IMR-90 (cell line): ENCODE measurements around the gene COL13A1. TPM values are rescaled to one million over a fixed set of nuclear protein-coding genes. Genes with fewer than 3 reads are reported as not detected.

ENCODE experiments used
- ATAC-seq: fragments of 200-7000 bp; cut with Tn5 transposase; 2 replicates; pipeline ENCODE4 v1.9.1; 2020; ENCODE audit warnings: low read depth, mild to moderate bottlenecking, moderate library complexity
- BruUV-seq: library from RNA; stranded (reverse); fragments of 400-500 nt; replicated peaks from 2 replicates; lab custom pipeline; 2021; lab: Mats Ljungman, UMichigan
- CTCF ChIA-PET: fragments of 300-600 bp; formaldehyde crosslinking; extraction: SDS; loops from one replicate; lab custom pipeline; 2021; ENCODE audit warnings: antibody characterized with exemption; lab: Yijun Ruan, JAX
- POLR2A ChIA-PET: fragments of 300-600 bp; sonication (Branson Sonifier 250); formaldehyde crosslinking; loops from one replicate; lab custom pipeline; 2022; ENCODE audit warnings: antibody characterized with exemption; ENCODE audit not compliant: unreplicated experiment; lab: Charles Lee
- DNase-seq: peaks from one replicate; pipeline ENCODE4 v3.0.0; 2013
- H2AFZ ChIP-seq: replicated peaks from 2 replicates; pipeline ENCODE3; 2013; ENCODE audit warnings: low read length, mild to moderate bottlenecking; ENCODE audit not compliant: poor library complexity
- H2AK5ac ChIP-seq: 2 replicates; pipeline ENCODE4 v1.6.1; 2013; ENCODE audit warnings: low read depth, low read length, inconsistent platforms
- H2AK9ac ChIP-seq: replicated peaks from 2 replicates; pipeline ENCODE3; 2013; ENCODE audit warnings: mild to moderate bottlenecking, low read depth, low read length, moderate library complexity; ENCODE audit not compliant: poor library complexity
- H2BK120ac ChIP-seq: 2 replicates; pipeline ENCODE4 v1.6.1; 2013; ENCODE audit warnings: low read depth, low read length, inconsistent platforms
- H2BK15ac ChIP-seq: 3 replicates; pipeline ENCODE4 v1.6.1; 2013; ENCODE audit warnings: low read depth, low read length, inconsistent platforms
- H2BK20ac ChIP-seq: 2 replicates; pipeline ENCODE4 v1.6.1; 2013; ENCODE audit warnings: low read depth, mild to moderate bottlenecking, inconsistent platforms, low read length, moderate library complexity
- H2BK5ac ChIP-seq: 2 replicates; pipeline ENCODE4 v1.6.1; 2013; ENCODE audit warnings: mild to moderate bottlenecking, low read depth, low read length, inconsistent platforms; ENCODE audit not compliant: poor library complexity, severe bottlenecking
- H3K14ac ChIP-seq: replicated peaks from 2 replicates; pipeline ENCODE4 v1.6.1; 2013; ENCODE audit warnings: low read depth, low read length, inconsistent platforms
- H3K18ac ChIP-seq: 2 replicates; pipeline ENCODE4 v1.6.1; 2013; ENCODE audit warnings: low read depth, low read length, control low read depth
- H3K23ac ChIP-seq: 2 replicates; pipeline ENCODE4 v1.6.1; 2013; ENCODE audit warnings: low read depth, low read length, inconsistent platforms
- H3K27ac ChIP-seq: 2 replicates; pipeline ENCODE4 v1.5.1; 2013; ENCODE audit warnings: mild to moderate bottlenecking, control low read depth, low read length; ENCODE audit not compliant: insufficient read depth
- H3K27me3 ChIP-seq: 2 replicates; pipeline ENCODE4 v1.6.1; 2013; ENCODE audit warnings: low read length; ENCODE audit not compliant: control insufficient read depth, insufficient read depth
- H3K36me3 ChIP-seq: 2 replicates; pipeline ENCODE4 v1.6.1; 2013; ENCODE audit warnings: low read length, mixed read lengths; ENCODE audit not compliant: control insufficient read depth, insufficient read depth
- H3K4ac ChIP-seq: 2 replicates; pipeline ENCODE4 v1.6.1; 2013; ENCODE audit warnings: low read depth, low read length, inconsistent platforms
- H3K4me1 ChIP-seq: 2 replicates; pipeline ENCODE4 v1.6.1; 2013; ENCODE audit warnings: low read length, mixed read lengths; ENCODE audit not compliant: control insufficient read depth, insufficient read depth
- H3K4me2 ChIP-seq: 2 replicates; pipeline ENCODE4 v1.6.1; 2013; ENCODE audit warnings: low read depth, mild to moderate bottlenecking, control low read depth, low read length, moderate library complexity
- H3K4me3 ChIP-seq: 2 replicates; pipeline ENCODE4 v1.5.1; 2013; ENCODE audit warnings: low read depth, mild to moderate bottlenecking, control low read depth, low read length, moderate library complexity; ENCODE audit not compliant: insufficient read depth
- H3K56ac ChIP-seq: 2 replicates; pipeline ENCODE4 v1.6.1; 2013; ENCODE audit warnings: low read length, inconsistent platforms; ENCODE audit not compliant: insufficient read depth; ENCODE audit errors: extremely low read depth
- H3K79me1 ChIP-seq, 2 experiments: 2 replicates each; pipeline ENCODE4 v1.6.1; 2013; ENCODE audit warnings: low read length in 2 of 2, inconsistent platforms in 1 of 2, low read depth in 1 of 2
- H3K9ac ChIP-seq: 2 replicates; pipeline ENCODE4 v1.6.1; 2013; ENCODE audit warnings: low read depth, low read length, control low read depth
- H3K9me1 ChIP-seq: 2 replicates; pipeline ENCODE4 v1.6.1; 2013; ENCODE audit warnings: low read length, inconsistent platforms; ENCODE audit not compliant: insufficient read depth
- H3K9me3 ChIP-seq: 2 replicates; pipeline ENCODE4 v1.6.1; 2013; ENCODE audit warnings: low read length; ENCODE audit not compliant: control insufficient read depth, insufficient read depth
- H4K20me1 ChIP-seq: 2 replicates; pipeline ENCODE4 v1.6.1; 2013; ENCODE audit warnings: low read length, inconsistent platforms; ENCODE audit not compliant: insufficient read depth
- H4K5ac ChIP-seq: 2 replicates; pipeline ENCODE4 v1.6.1; 2013; ENCODE audit warnings: mild to moderate bottlenecking, low read depth, low read length, control low read depth
- H4K8ac ChIP-seq, 2 experiments: 2 replicates each; pipeline ENCODE4 v1.6.1; 2013; ENCODE audit warnings: low read depth in 2 of 2, low read length in 2 of 2, control low read depth in 1 of 2, inconsistent platforms in 1 of 2
- H4K91ac ChIP-seq: 2 replicates; pipeline ENCODE4 v1.6.1; 2013; ENCODE audit warnings: low read depth, low read length, inconsistent platforms; ENCODE audit not compliant: insufficient read depth
- CHD1 ChIP-seq: IDR thresholded peaks from 2 replicates; pipeline ENCODE4 v1.6.1; 2012; ENCODE audit warnings: low read depth, low read length, improper control_type of control experiment
- CTCF ChIP-seq: conservative IDR thresholded peaks from 2 replicates; pipeline ENCODE4 v1.5.1; 2012; ENCODE audit warnings: mild to moderate bottlenecking, low read depth, low read length, improper control_type of control experiment
- ELK1 ChIP-seq: fragments of 150-350 bp; IDR thresholded peaks from 2 replicates; pipeline ENCODE4 v1.6.1; 2016; ENCODE audit warnings: low read depth, mild to moderate bottlenecking, low read length, moderate library complexity, borderline replicate concordance
- FOS ChIP-seq: fragments of 150-350 bp; IDR thresholded peaks from 2 replicates; pipeline ENCODE4 v1.6.1; 2016; ENCODE audit warnings: low read depth, low read length
- MAFK ChIP-seq: IDR thresholded peaks from 2 replicates; pipeline ENCODE4 v1.6.1; 2012; ENCODE audit warnings: low read depth, low read length, improper control_type of control experiment
- MAZ ChIP-seq: IDR thresholded peaks from 2 replicates; pipeline ENCODE4 v1.6.1; 2012; ENCODE audit warnings: low read depth, mild to moderate bottlenecking, low read length, improper control_type of control experiment, moderate library complexity, borderline replicate concordance
- MXI1 ChIP-seq: IDR thresholded peaks from 2 replicates; pipeline ENCODE4 v1.6.1; 2012; ENCODE audit warnings: low read depth, mild to moderate bottlenecking, low read length, moderate library complexity, borderline replicate concordance
- NFE2L2 ChIP-seq: fragments of 150-350 bp; IDR thresholded peaks from 2 replicates; pipeline ENCODE4 v1.6.1; 2016; ENCODE audit warnings: low read depth, mild to moderate bottlenecking, low read length
- POLR2A ChIP-seq: IDR thresholded peaks from 2 replicates; pipeline ENCODE4 v1.6.1; 2012; ENCODE audit warnings: mild to moderate bottlenecking, low read depth, low read length
- RAD21 ChIP-seq: IDR thresholded peaks from 2 replicates; pipeline ENCODE4 v1.6.1; 2012; ENCODE audit warnings: low read length, improper control_type of control experiment
- RCOR1 ChIP-seq: IDR thresholded peaks from 2 replicates; pipeline ENCODE4 v1.6.1; 2012; ENCODE audit warnings: mild to moderate bottlenecking, low read length, improper control_type of control experiment; ENCODE audit not compliant: insufficient replicate concordance
- RFX5 ChIP-seq: IDR thresholded peaks from 2 replicates; pipeline ENCODE4 v1.8.0; 2012; ENCODE audit warnings: low read depth, mild to moderate bottlenecking, low read length, moderate library complexity
- USF2 ChIP-seq: fragments of 150-350 bp; IDR thresholded peaks from 2 replicates; pipeline ENCODE4 v1.6.1; 2017; ENCODE audit warnings: mild to moderate bottlenecking, antibody characterized with exemption, low read length, low read depth
- WGBS, 2 experiments: methylation state at CpG; one replicate each; pipeline versions ENCODE4 v1.1.5 to v1.1.7; 2013; ENCODE audit warnings: missing lambda C conversion rate in 2 of 2; ENCODE audit not compliant: insufficient read length in 1 of 2; ENCODE audit errors: extremely low coverage in 2 of 2; 5-methylcytosine and 5-hydroxymethylcytosine counted together
- dilution Hi-C: fragments of 300-500 bp; cut with HindIII; formaldehyde crosslinking; loops from one replicate; pipeline ENCODE4 v1.14.3; 2018; ENCODE audit warnings: low sequenced_read_pairs; ENCODE audit not compliant: unreplicated experiment
- in situ Hi-C: fragments of 300-500 bp; cut with MboI; formaldehyde crosslinking; loops from 3 replicates; pipeline ENCODE4 v1.14.3; 2019; ENCODE audit warnings: low sequenced_read_pairs, inconsistent platforms, mixed read lengths
- intact Hi-C: fragments of 100-400 bp; cut with micrococcal nuclease; formaldehyde crosslinking; loops from 2 replicates; pipeline ENCODE4 v1.10.0; 2022
- polyA plus RNA-seq, 3 experiments: library from polyadenylated mRNA; depleted of rRNA; stranded (reverse); fragments of >200 nt; gene quantifications; 2 replicates each; pipeline ENCODE4 v1.2.3, GENCODE V29; 2012; ENCODE audit warnings: low replicate concordance in 1 of 3
- total RNA-seq: library from RNA; depleted of rRNA; stranded (reverse); fragments of >200 nt; gene quantifications from 2 replicates; pipeline ENCODE4 v1.2.3, GENCODE V29; 2012

Gene COL13A1
- total and polyA plus RNA-seq, 2 of the 4 experiments (the other 2 are of a cell fraction): 12.2 to 31.3 TPM

GRCh38 chr10:69807122-69807521 lies 5.4 kb downstream of the COL13A1 start:
- no CpG with 5 or more reads among the region's 2 CpGs for WGBS, 2 experiments
- POLR2A ChIA-PET: no interaction called here
- Histone ChIP-seq H3K4ac (peak overlapping the region; percentile 100), H3K9ac (no peak overlapping the region), H2AK9ac (peak overlapping the region; percentile 92), H3K9me3 (no peaks in the 10 kb centered on the region), H3K4me2 (peak overlapping the region; percentile 43; the same call in 1 of the 2 replicates), H3K36me3 (no peaks in the 10 kb centered on the region), H2AK5ac (peak overlapping the region; percentile 98), H3K27ac (peak overlapping the region; percentile 69), H2BK15ac (peak overlapping the region; percentile 93; the same call in 2 of the 3 replicates), H3K56ac (peak overlapping the region; percentile 84; the same call in 1 of the 2 replicates), H4K8ac (peak overlapping the region; percentile 74 to 96; a peak in 3 of 4 replicates), H2BK120ac (peak overlapping the region; percentile 100), H3K4me1 (peaks cover 34% of the 10 kb centered on the region), H2BK20ac (peak overlapping the region; percentile 100), H4K91ac (peak overlapping the region; percentile 97), H2BK5ac (peak overlapping the region; percentile 93), H3K23ac (peak overlapping the region; percentile 99), H3K14ac (peak overlapping the region; percentile 98), H2AFZ (no peak overlapping the region), H4K20me1 (0 out of 2 replicates have a peak, but pooled peaks cover 8% of the 10 kb centered on the region), H3K27me3 (no peaks in the 10 kb centered on the region), H3K4me3 (no peak overlapping the region), H3K18ac (peak overlapping the region; percentile 93; the same call in 1 of the 2 replicates), H4K5ac (peak overlapping the region; percentile 93), H3K9me1 (peaks cover 39% of the 10 kb centered on the region), H3K79me1 (peaks cover 37 to 93% of the 10 kb centered on the region in 2 experiments)
- DNase-seq: peak; percentile 84
- intact Hi-C loops (loop anchor here (10.0 kb wide), 1 partner anchor 338 kb away; the partner anchor contains the start of gene TYSND1), in situ Hi-C loops (loop anchor here (10.0 kb wide), 1 partner anchor 162 kb away; no protein-coding TSS in a partner anchor), dilution Hi-C loops (no loop called here)
- TF ChIP-seq RCOR1: peak; percentile 94
- no peak for TF ChIP-seq MAZ
- TF ChIP-seq FOS: peak; percentile 32; the same call in 1 of the 2 replicates
- TF ChIP-seq USF2: no peak
- TF ChIP-seq ELK1: no peak
- no peak for TF ChIP-seq RFX5
- TF ChIP-seq CHD1: no peak
- TF ChIP-seq MXI1: no peak
- no peak for TF ChIP-seq RAD21
- no peak for TF ChIP-seq POLR2A
- TF ChIP-seq NFE2L2: no peak
- no peak for TF ChIP-seq CTCF
- TF ChIP-seq MAFK: no peak
- CTCF ChIA-PET: interaction anchor here (0.6 to 1.7 kb wide), 3 partner anchors 9 to 107 kb away, joined by 3 to 4 read pairs (median 4); no protein-coding TSS in a partner anchor
- BruUV-seq: no TSS peak
- ATAC-seq: peak; percentile 50
